ENCODE results near the gene MFSD11.
"Not testable (repeated sequence)": the region's sequence is repeated elsewhere in the genome, so short reads cannot be mapped to it uniquely, and the experiment has no call there.

The MFSD11 gene

DNA sequence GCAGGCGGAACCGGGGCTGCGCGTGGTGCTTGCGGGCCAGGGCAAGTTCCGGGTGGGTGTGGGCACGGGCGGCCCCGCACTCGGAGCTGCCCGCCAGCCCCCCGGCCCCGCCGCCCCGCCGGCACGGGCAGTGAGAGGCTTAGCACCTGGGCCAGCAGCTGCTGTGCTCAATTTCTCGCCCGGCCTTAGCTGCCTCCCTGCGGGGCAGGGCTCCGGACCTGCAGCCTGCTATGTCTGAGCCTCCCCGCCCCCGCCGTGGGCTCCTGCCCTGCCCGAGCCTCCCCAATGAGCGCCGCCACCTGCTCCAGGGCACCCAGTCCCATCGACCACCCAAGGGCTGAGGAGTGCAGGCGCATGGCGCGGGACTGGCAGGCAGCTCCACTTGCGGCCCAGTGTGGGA, 68.2 kb downstream of the MFSD11 start:
- WGBS = 91% methylated on average over 16 of the region's 32 CpGs
- not testable (repeated sequence) for H3K9me3 ChIP-seq (ENCODE audit: control insufficient read depth, low read length); H3K4me3 ChIP-seq (ENCODE audit: insufficient read depth in 1 of 2, low read depth in 1 of 2, low read length in 2 of 2); H3K4me1 ChIP-seq (ENCODE audit: control insufficient read depth, insufficient read depth, low read depth, low read length); H2BK120ac ChIP-seq (ENCODE audit: low read depth, low read length); H4K8ac ChIP-seq (ENCODE audit: low read length); H3K27me3 ChIP-seq (ENCODE audit: control insufficient read depth in 1 of 2, insufficient read depth in 1 of 2, low read length in 2 of 2); H2AFZ ChIP-seq (ENCODE audit: low read depth, low read length); H2AK5ac ChIP-seq (ENCODE audit: low read length, severe bottlenecking); H3K14ac ChIP-seq (ENCODE audit: low read length in 2 of 2); H3K27ac ChIP-seq (ENCODE audit: low read length, poor library complexity, severe bottlenecking); DNase-seq; H3K23ac ChIP-seq (ENCODE audit: low read length in 2 of 2); H3K36me3 ChIP-seq (ENCODE audit: control insufficient read depth in 1 of 2, insufficient read depth in 2 of 2, low read depth in 1 of 2, low read length in 2 of 2); H3K18ac ChIP-seq (ENCODE audit: low read depth in 1 of 2, low read length in 2 of 2); H2BK12ac ChIP-seq (ENCODE audit: low read length in 2 of 2); H4K91ac ChIP-seq (ENCODE audit: low read length); H2BK5ac ChIP-seq (ENCODE audit: low read depth, low read length, poor library complexity, severe bottlenecking); H2BK15ac ChIP-seq (ENCODE audit: low read depth, poor library complexity, severe bottlenecking); H3K9ac ChIP-seq (ENCODE audit: low read length); H3K79me1 ChIP-seq (replicated peaks; ENCODE audit: low read length, poor library complexity, severe bottlenecking); H3K4me2 ChIP-seq (ENCODE audit: low read length, poor library complexity, severe bottlenecking); H3K4ac ChIP-seq (ENCODE audit: low read depth in 1 of 2, low read length in 2 of 2)

DNA sequence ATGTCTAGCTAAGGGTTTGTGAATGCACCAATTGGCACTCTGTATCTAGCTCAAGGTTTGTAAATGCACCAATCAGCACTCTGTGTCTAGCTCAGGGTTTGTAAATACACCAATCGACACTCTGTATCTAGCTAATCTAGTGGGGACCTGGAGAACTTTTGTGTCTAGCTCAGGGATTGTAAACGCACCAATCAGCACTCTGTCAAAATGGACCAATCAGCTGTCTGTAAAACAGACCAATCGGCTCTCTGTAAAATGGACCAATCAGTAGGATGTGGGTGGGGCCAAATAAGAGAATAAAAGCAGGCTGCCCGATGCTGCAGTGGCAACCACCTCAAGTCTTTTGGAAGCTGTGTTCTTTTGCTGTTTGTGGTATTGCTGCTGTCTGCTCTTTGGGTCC, 68.8 kb downstream of the MFSD11 start:
- 97% methylated on average over 3 of the region's 4 CpGs for WGBS
- H2BK5ac ChIP-seq (ENCODE audit: low read depth, low read length, poor library complexity, severe bottlenecking); H3K4ac ChIP-seq (ENCODE audit: low read depth in 1 of 2, low read length in 2 of 2); H2BK12ac ChIP-seq (ENCODE audit: low read length in 2 of 2); H2AK5ac ChIP-seq (ENCODE audit: low read length, severe bottlenecking); H3K9me3 ChIP-seq (ENCODE audit: control insufficient read depth, low read length); H4K8ac ChIP-seq (ENCODE audit: low read length); H3K18ac ChIP-seq (ENCODE audit: low read depth in 1 of 2, low read length in 2 of 2); H3K27me3 ChIP-seq (ENCODE audit: control insufficient read depth in 1 of 2, insufficient read depth in 1 of 2, low read length in 2 of 2); H2BK120ac ChIP-seq (ENCODE audit: low read depth, low read length); H3K79me1 ChIP-seq (replicated peaks; ENCODE audit: low read length, poor library complexity, severe bottlenecking); H2AFZ ChIP-seq (ENCODE audit: low read depth, low read length); H3K23ac ChIP-seq (ENCODE audit: low read length in 2 of 2); DNase-seq; H3K14ac ChIP-seq (ENCODE audit: low read length in 2 of 2); H4K91ac ChIP-seq (ENCODE audit: low read length); H3K4me1 ChIP-seq (ENCODE audit: control insufficient read depth, insufficient read depth, low read depth, low read length); H2BK15ac ChIP-seq (ENCODE audit: low read depth, poor library complexity, severe bottlenecking); H3K4me2 ChIP-seq (ENCODE audit: low read length, poor library complexity, severe bottlenecking); H3K4me3 ChIP-seq (ENCODE audit: insufficient read depth in 1 of 2, low read depth in 1 of 2, low read length in 2 of 2); H3K9ac ChIP-seq (ENCODE audit: low read length); H3K36me3 ChIP-seq (ENCODE audit: control insufficient read depth in 1 of 2, insufficient read depth in 2 of 2, low read depth in 1 of 2, low read length in 2 of 2); H3K27ac ChIP-seq (ENCODE audit: low read length, poor library complexity, severe bottlenecking): not testable (repeated sequence)

DNA sequence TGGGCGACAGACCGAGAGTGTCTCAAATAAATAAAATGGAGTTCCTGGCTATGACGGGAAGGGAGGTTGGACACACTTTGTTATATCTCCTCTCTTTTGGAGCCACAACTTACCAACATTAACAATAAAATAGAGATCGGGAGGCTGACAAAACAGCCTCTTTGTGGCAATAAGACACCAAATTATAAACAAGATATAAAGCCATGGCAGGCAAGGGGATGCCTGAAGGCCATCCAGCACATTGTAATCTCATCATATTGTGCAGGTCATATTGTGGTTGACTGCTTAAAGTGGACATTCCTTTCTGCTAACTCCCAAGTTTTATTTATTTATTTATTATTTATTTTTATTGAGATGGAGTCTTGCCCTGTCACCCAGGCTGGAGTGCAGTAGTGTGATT, 70.4 kb downstream of the MFSD11 start:
- no peak overlapping the region for H3K4me2 ChIP-seq (ENCODE audit: low read length, poor library complexity, severe bottlenecking)
- no peak overlapping the region for H2AK5ac ChIP-seq (ENCODE audit: low read length, severe bottlenecking)
- H3K9ac ChIP-seq (ENCODE audit: low read length) = no peak overlapping the region
- H3K36me3 ChIP-seq (ENCODE audit: control insufficient read depth in 1 of 2, insufficient read depth in 2 of 2, low read depth in 1 of 2, low read length in 2 of 2) = no peaks in the 10 kb centered on the region
- H4K91ac ChIP-seq (ENCODE audit: low read length) = no peak overlapping the region
- H2BK15ac ChIP-seq (ENCODE audit: low read depth, poor library complexity, severe bottlenecking) = no peak overlapping the region
- no peak overlapping the region for H2AFZ ChIP-seq (ENCODE audit: low read depth, low read length)
- no peak overlapping the region for H3K4me3 ChIP-seq (ENCODE audit: insufficient read depth in 1 of 2, low read depth in 1 of 2, low read length in 2 of 2)
- 95% methylated on average over 4 of the region's 4 CpGs for WGBS
- no peak overlapping the region for H2BK120ac ChIP-seq (ENCODE audit: low read depth, low read length)
- no peaks in the 10 kb centered on the region for H3K4me1 ChIP-seq (ENCODE audit: control insufficient read depth, insufficient read depth, low read depth, low read length)
- H3K14ac ChIP-seq (ENCODE audit: low read length in 2 of 2) = no peak overlapping the region
- no peak overlapping the region for H4K8ac ChIP-seq (ENCODE audit: low read length)
- no peak overlapping the region for H3K23ac ChIP-seq (ENCODE audit: low read length in 2 of 2)
- DNase-seq = no peak
- no peaks in the 10 kb centered on the region for H3K9me3 ChIP-seq (ENCODE audit: control insufficient read depth, low read length)
- H3K27ac ChIP-seq (ENCODE audit: low read length, poor library complexity, severe bottlenecking) = no peak overlapping the region
- H3K79me1 ChIP-seq (replicated peaks; ENCODE audit: low read length, poor library complexity, severe bottlenecking) = no peaks in the 10 kb centered on the region
- H3K27me3 ChIP-seq (ENCODE audit: control insufficient read depth in 1 of 2, insufficient read depth in 1 of 2, low read length in 2 of 2) = peaks cover 0 to 10% of the 10 kb centered on the region in 2 experiments
- H2BK12ac ChIP-seq (ENCODE audit: low read length in 2 of 2) = no peak overlapping the region
- H2BK5ac ChIP-seq (ENCODE audit: low read depth, low read length, poor library complexity, severe bottlenecking) = no peak overlapping the region
- H3K18ac ChIP-seq (ENCODE audit: low read depth in 1 of 2, low read length in 2 of 2) = no peak overlapping the region
- H3K4ac ChIP-seq (ENCODE audit: low read depth in 1 of 2, low read length in 2 of 2) = no peak overlapping the region

DNA sequence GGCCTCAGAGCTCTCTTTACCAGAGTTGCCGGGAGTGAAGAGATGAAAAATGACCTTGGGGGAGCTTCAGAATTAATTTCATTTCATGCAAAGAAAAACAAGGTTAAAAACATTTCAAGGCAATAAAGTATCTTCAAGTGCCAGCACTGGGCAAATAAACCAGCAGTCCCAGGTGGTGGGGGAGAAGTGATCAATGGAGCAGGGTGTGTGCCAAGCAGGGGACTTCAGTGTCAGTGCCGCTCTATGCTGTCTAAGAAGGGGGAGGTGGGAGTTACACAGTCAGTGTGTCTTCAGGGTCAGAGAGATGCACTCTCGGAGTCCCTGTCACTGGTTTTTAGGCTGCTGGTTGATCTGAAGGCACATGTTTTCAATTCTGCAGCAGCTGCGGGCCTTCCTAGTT, 73.0 kb downstream of the MFSD11 start:
- H3K4me1 ChIP-seq (ENCODE audit: control insufficient read depth, insufficient read depth, low read depth, low read length) = no peaks in the 10 kb centered on the region
- no peak for DNase-seq
- H3K18ac ChIP-seq (ENCODE audit: low read depth in 1 of 2, low read length in 2 of 2) = no peak overlapping the region
- H3K4ac ChIP-seq (ENCODE audit: low read depth in 1 of 2, low read length in 2 of 2) = no peak overlapping the region
- no peak overlapping the region for H3K4me2 ChIP-seq (ENCODE audit: low read length, poor library complexity, severe bottlenecking)
- no peak overlapping the region for H2BK120ac ChIP-seq (ENCODE audit: low read depth, low read length)
- no peaks in the 10 kb centered on the region for H3K9me3 ChIP-seq (ENCODE audit: control insufficient read depth, low read length)
- 90% methylated on average over 4 of the region's 4 CpGs for WGBS
- H2BK15ac ChIP-seq (ENCODE audit: low read depth, poor library complexity, severe bottlenecking) = no peak overlapping the region
- H3K9ac ChIP-seq (ENCODE audit: low read length) = no peak overlapping the region
- H2BK5ac ChIP-seq (ENCODE audit: low read depth, low read length, poor library complexity, severe bottlenecking) = no peak overlapping the region
- H2BK12ac ChIP-seq (ENCODE audit: low read length in 2 of 2) = no peak overlapping the region
- no peak overlapping the region for H2AK5ac ChIP-seq (ENCODE audit: low read length, severe bottlenecking)
- H3K23ac ChIP-seq (ENCODE audit: low read length in 2 of 2) = no peak overlapping the region
- H3K79me1 ChIP-seq (replicated peaks; ENCODE audit: low read length, poor library complexity, severe bottlenecking) = no peaks in the 10 kb centered on the region
- no peak overlapping the region for H4K8ac ChIP-seq (ENCODE audit: low read length)
- H3K14ac ChIP-seq (ENCODE audit: low read length in 2 of 2) = no peak overlapping the region
- peak overlapping the region; percentile 39 for H2AFZ ChIP-seq (ENCODE audit: low read depth, low read length)
- H3K27ac ChIP-seq (ENCODE audit: low read length, poor library complexity, severe bottlenecking) = no peak overlapping the region
- no peaks in the 10 kb centered on the region for H3K36me3 ChIP-seq (ENCODE audit: control insufficient read depth in 1 of 2, insufficient read depth in 2 of 2, low read depth in 1 of 2, low read length in 2 of 2)
- peaks cover 3 to 15% of the 10 kb centered on the region in 2 experiments for H3K27me3 ChIP-seq (ENCODE audit: control insufficient read depth in 1 of 2, insufficient read depth in 1 of 2, low read length in 2 of 2)
- H4K91ac ChIP-seq (ENCODE audit: low read length) = no peak overlapping the region
- H3K4me3 ChIP-seq (ENCODE audit: insufficient read depth in 1 of 2, low read depth in 1 of 2, low read length in 2 of 2) = no peak overlapping the region
